MM.1S (cell line): ENCODE measurements around the gene CNTROB.

Source experiments
- DNase-seq: peaks from one replicate; pipeline ENCODE4 v3.0.0-alpha.2; 2015
- H2AFZ ChIP-seq: fragments of 300-600 bp; sonication (generic); 2 replicates; pipeline ENCODE4 v1.6.0; 2016; ENCODE audit warnings: antibody characterized with exemption, low read length
- H3F3A ChIP-seq: fragments of 300-600 bp; sonication (generic); 2 replicates; pipeline ENCODE4 v1.6.1; 2016; ENCODE audit warnings: mild to moderate bottlenecking, antibody characterized with exemption, low read length, moderate library complexity, mixed read lengths; ENCODE audit not compliant: insufficient read depth
- H3K27ac ChIP-seq: fragments of 300-600 bp; sonication (generic); 2 replicates; pipeline ENCODE4 v1.5.1; 2016; ENCODE audit warnings: mild to moderate bottlenecking, low read length
- H3K27me3 ChIP-seq: fragments of 300-600 bp; sonication (generic); replicated peaks from 2 replicates; pipeline ENCODE4 v1.6.0; 2016; ENCODE audit warnings: low read length; ENCODE audit not compliant: insufficient read depth
- H3K36me3 ChIP-seq: fragments of 300-600 bp; sonication (generic); replicated peaks from 2 replicates; pipeline ENCODE4 v1.6.1; 2016; ENCODE audit warnings: mild to moderate bottlenecking, low read length, mixed read lengths; ENCODE audit not compliant: insufficient read depth
- H3K4me1 ChIP-seq: fragments of 300-600 bp; sonication (generic); 2 replicates; pipeline ENCODE4 v1.6.1; 2016; ENCODE audit warnings: low read length, mixed read lengths
- H3K4me2 ChIP-seq: fragments of 300-600 bp; sonication (generic); 2 replicates; pipeline ENCODE4 v1.6.0; 2016; ENCODE audit warnings: low read depth, low read length
- H3K4me3 ChIP-seq: fragments of 300-600 bp; sonication (generic); 2 replicates; pipeline ENCODE4 v1.5.1; 2016; ENCODE audit warnings: low read length, mixed read lengths
- H3K79me2 ChIP-seq: fragments of 300-600 bp; sonication (generic); 2 replicates; pipeline ENCODE4 v1.6.1; 2016; ENCODE audit warnings: mixed run types, low read length, mixed read lengths
- H3K9ac ChIP-seq: fragments of 300-600 bp; sonication (generic); 2 replicates; pipeline ENCODE4 v1.6.1; 2016; ENCODE audit warnings: low read length, mixed read lengths
- H3K9me2 ChIP-seq: fragments of 300-600 bp; sonication (generic); replicated peaks from 2 replicates; pipeline ENCODE4 v1.6.1; 2016; ENCODE audit warnings: mild to moderate bottlenecking, low read length, mixed read lengths; ENCODE audit not compliant: insufficient read depth
- H3K9me3 ChIP-seq: fragments of 300-600 bp; sonication (generic); replicated peaks from 2 replicates; pipeline ENCODE4 v1.6.1; 2016; ENCODE audit warnings: mild to moderate bottlenecking, low read length, mixed read lengths; ENCODE audit not compliant: insufficient read depth
- H4K20me1 ChIP-seq: fragments of 300-600 bp; sonication (generic); 2 replicates; pipeline ENCODE4 v1.6.1; 2016; ENCODE audit warnings: mild to moderate bottlenecking, low read length, moderate library complexity, mixed read lengths; ENCODE audit not compliant: insufficient read depth
- EZH2 ChIP-seq: fragments of 300-600 bp; sonication (generic); optimal IDR thresholded peaks from 2 replicates; pipeline ENCODE3; 2017; ENCODE audit warnings: low read depth, mild to moderate bottlenecking, antibody characterized with exemption, low read length, mixed read lengths
- EZH2phosphoT487 ChIP-seq: fragments of 300-600 bp; sonication (generic); IDR thresholded peaks from 2 replicates; pipeline ENCODE4 v1.6.1; 2018; ENCODE audit warnings: antibody characterized with exemption, low read length
- TF ChIP-seq, protein P1 (sequence below): fragments of 300-600 bp; sonication (generic); IDR thresholded peaks from 2 replicates; pipeline ENCODE4 v1.5.1; 2016; ENCODE audit warnings: antibody characterized with exemption, low read length, mixed read lengths

CNTROB gene

GRCh38 chr17:7884581-7885366 lies 47.2 kb upstream of the CNTROB start:
- DNase-seq: no peak
- Histone ChIP-seq H3F3A (peaks cover 4% of the 10 kb centered on the region; the same call in 1 of the 2 replicates), H3K27me3 (peaks cover 79% of the 10 kb centered on the region), H3K79me2 (no peaks in the 10 kb centered on the region), H3K4me3 (peak overlapping the region; percentile 68; the same call in 1 of the 2 replicates), H3K9ac (no peak overlapping the region), H3K27ac (no peak overlapping the region), H3K4me2 (no peak overlapping the region), H2AFZ (no peak overlapping the region), H3K9me2 (no peaks in the 10 kb centered on the region), H4K20me1 (no peaks in the 10 kb centered on the region), H3K36me3 (no peaks in the 10 kb centered on the region), H3K9me3 (no peaks in the 10 kb centered on the region), H3K4me1 (peaks cover 16% of the 10 kb centered on the region)
- TF ChIP-seq, protein P1, sequence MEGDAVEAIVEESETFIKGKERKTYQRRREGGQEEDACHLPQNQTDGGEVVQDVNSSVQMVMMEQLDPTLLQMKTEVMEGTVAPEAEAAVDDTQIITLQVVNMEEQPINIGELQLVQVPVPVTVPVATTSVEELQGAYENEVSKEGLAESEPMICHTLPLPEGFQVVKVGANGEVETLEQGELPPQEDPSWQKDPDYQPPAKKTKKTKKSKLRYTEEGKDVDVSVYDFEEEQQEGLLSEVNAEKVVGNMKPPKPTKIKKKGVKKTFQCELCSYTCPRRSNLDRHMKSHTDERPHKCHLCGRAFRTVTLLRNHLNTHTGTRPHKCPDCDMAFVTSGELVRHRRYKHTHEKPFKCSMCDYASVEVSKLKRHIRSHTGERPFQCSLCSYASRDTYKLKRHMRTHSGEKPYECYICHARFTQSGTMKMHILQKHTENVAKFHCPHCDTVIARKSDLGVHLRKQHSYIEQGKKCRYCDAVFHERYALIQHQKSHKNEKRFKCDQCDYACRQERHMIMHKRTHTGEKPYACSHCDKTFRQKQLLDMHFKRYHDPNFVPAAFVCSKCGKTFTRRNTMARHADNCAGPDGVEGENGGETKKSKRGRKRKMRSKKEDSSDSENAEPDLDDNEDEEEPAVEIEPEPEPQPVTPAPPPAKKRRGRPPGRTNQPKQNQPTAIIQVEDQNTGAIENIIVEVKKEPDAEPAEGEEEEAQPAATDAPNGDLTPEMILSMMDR: no peak
- no peak for TF ChIP-seq EZH2
- TF ChIP-seq EZH2phosphoT487: no peak

GRCh38 chr17:7885367-7886226 lies 46.4 kb upstream of the CNTROB start:
- Histone ChIP-seq H3F3A (peaks cover 4% of the 10 kb centered on the region; the same call in 1 of the 2 replicates), H3K79me2 (no peaks in the 10 kb centered on the region), H3K27ac (no peak overlapping the region), H4K20me1 (no peaks in the 10 kb centered on the region), H3K27me3 (peaks cover 78% of the 10 kb centered on the region), H3K4me1 (peaks cover 16% of the 10 kb centered on the region), H3K9ac (peak overlapping the region; percentile 27; the same call in 1 of the 2 replicates), H3K9me3 (no peaks in the 10 kb centered on the region), H3K4me3 (peak overlapping the region; percentile 68), H3K4me2 (peak overlapping the region; percentile 94), H3K9me2 (no peaks in the 10 kb centered on the region), H3K36me3 (no peaks in the 10 kb centered on the region), H2AFZ (peak overlapping the region; percentile 66)
- DNase-seq: peak; percentile 28
- TF ChIP-seq EZH2phosphoT487 (no peak), EZH2 (no peak)
- TF ChIP-seq, protein P1: no peak

DNA sequence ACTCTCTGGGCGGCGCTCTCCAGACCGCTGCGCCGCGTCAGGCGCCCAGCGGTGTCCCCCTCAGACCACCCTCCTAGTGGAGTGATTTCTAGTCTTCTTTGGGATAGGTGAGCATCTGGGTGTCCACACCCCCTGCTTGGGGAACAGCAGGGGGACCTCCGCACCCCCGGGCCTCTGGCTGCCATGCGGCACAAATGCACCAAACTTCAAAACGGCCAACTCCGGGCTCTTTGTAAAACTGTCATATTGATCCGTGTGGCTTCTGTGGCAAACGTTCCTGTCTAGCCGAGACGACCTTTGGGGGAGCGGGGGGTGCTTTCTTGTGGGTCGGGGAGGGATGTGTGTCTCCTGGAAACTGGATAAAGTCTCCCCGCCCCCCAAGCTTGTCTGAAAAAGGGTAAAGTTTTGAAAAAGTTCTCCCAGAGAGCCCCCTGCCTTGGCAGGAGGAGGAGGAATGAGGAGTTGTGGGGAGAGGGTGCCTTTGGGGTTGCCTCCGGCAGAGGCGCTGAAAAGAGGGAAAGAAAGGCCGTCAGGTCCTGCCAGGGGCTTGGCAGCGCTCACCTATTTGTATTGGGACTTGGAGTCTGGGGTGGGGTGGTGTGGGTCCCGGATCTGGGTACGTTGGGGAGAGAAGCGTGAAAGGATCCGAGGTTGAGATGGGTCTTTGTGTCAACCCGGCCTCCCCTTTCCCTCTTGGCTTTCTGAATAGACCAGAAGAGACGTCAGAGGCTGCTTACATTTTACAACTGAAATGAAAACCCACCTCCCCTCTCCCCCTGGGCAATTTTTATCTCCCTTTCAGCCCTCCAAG lies 45.6 kb upstream of the CNTROB start:
- H2AFZ ChIP-seq: peak overlapping the region; percentile 66
- H3K27me3 ChIP-seq: peaks cover 76% of the 10 kb centered on the region
- no peaks in the 10 kb centered on the region for H3K36me3 ChIP-seq
- H3K4me3 ChIP-seq: peak overlapping the region; percentile 68
- no peak for DNase-seq
- peak overlapping the region; percentile 27; the same call in 1 of the 2 replicates for H3K9ac ChIP-seq
- H3K4me1 ChIP-seq: peaks cover 16% of the 10 kb centered on the region
- H3K9me3 ChIP-seq: no peaks in the 10 kb centered on the region
- H4K20me1 ChIP-seq: no peaks in the 10 kb centered on the region
- H3K4me2 ChIP-seq: peak overlapping the region; percentile 94
- TF ChIP-seq, protein P1: no peak
- TF ChIP-seq EZH2 (peak; percentile 79), EZH2phosphoT487 (no peak)
- peaks cover 4% of the 10 kb centered on the region; the same call in 1 of the 2 replicates for H3F3A ChIP-seq
- H3K27ac ChIP-seq: no peak overlapping the region
- no peaks in the 10 kb centered on the region for H3K79me2 ChIP-seq
- H3K9me2 ChIP-seq: no peaks in the 10 kb centered on the region
